Activated CD8-positive, alpha-beta memory T cell treated with anti-CD3 and anti-CD28 coated beads for 36 hours (primary cell): Measurements from ENCODE around the gene NAPA. TPM values are rescaled to one million over a fixed set of nuclear protein-coding genes. Genes with fewer than 3 reads are reported as not detected.
"Not testable (repeated sequence)": the region's sequence is repeated elsewhere in the genome, so short reads cannot be mapped to it uniquely, and the experiment has no call there.

Source experiments
- CTCF ChIA-PET: fragments of 350-600 bp; sonication (Branson Sonifier 250); formaldehyde crosslinking; loops from one replicate; lab custom pipeline; 2021; ENCODE audit warnings: antibody characterized with exemption; lab: Charles Lee
- POLR2A ChIA-PET: fragments of 350-600 bp; sonication (Branson Sonifier 250); formaldehyde crosslinking; loops from one replicate; lab custom pipeline; 2021; ENCODE audit warnings: antibody characterized with exemption; lab: Charles Lee
- total RNA-seq, 2 experiments: library from RNA; stranded (reverse); gene quantifications; one replicate each; pipeline ENCODE4 v1.2.3, GENCODE V29; 2021

NAPA gene
- total RNA-seq, 2 experiments from 2014 or later = 59.0 to 68.5 TPM

DNA sequence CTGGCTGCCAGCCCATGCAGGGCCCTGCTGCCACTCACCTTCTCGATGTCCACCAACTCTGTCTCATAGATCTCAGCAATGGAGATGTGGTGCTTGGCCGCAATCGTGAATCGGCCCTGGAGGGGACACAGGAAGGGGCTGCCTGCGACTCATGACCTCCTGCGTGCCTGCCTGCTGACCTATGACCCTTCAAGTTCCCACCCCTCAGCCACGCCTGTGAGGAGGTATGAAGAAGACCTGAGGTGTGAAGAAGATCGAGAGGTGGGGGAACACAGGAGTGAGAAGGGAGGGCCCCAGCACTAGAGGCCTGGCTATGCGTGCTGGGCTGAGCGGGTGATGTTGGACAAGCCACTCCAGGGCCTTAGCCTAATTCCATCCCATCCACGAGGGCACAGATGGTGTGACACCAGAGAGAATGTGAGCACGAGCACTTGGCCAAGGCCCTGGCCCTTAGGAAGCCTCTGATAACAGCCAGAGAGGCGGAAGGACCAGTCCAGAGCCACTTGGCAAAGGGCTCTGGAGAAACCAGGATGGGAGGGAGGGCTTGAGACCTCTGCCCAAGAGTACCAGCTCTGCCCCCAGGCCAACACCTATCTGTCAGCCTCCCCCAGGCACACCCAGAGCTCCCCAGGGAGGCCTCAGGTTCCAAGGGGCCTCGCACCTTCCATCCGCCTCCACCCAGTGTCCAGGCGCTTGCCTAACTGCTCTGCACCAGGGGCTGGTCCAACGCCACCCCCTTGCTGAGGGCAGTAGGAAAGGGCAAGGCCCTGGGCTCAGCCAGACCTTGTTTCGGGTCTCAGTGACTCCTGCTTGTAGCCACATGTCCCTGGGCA, 21.3 kb downstream of the NAPA start:
- POLR2A ChIA-PET = no interaction called here
- CTCF ChIA-PET = interaction anchor here (0.7 to 4.1 kb wide), 3 partner anchors 9 to 207 kb away, joined by 3 to 21 read pairs (median 3); partner anchors contain the start of gene KPTN

DNA sequence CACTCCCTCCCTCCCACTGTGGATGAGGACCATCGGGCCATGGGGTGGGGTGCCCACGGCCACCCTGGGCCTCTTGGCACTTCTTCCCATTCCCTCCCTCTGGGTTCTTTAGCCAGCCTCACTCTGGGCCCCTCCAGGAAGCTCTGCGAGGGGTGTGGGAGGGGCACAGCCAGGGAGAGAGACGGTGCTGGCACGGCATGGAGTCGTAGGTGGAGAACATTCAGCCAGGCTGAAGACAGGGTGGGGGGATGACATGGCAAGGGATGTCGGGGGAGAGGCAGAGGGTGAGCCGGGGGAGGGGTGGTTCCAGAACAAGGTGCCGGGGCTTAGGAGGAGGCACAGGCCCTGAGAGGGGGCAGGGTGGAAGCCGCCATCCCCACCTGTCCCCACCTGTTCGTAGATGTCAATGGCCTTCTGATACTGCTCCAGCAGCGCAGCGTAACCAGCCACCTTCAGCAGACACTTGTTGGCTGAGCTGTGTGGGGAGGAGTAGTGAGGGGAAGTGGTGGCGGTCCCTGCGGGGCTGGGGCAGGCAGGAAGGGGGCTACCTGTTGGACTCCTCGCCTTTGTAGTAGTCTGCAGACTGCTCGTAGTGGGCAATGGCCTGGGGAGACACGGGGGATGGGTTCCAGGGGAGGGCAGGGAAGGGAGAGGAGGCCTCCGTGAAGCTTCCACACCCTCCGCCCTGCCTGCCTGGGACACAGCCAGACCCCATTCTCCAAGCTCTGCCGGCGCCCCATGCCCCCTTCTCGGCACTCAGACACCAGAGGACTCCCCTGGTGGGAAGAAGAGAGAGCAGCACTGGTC, 22.1 kb downstream of the NAPA start:
- POLR2A ChIA-PET = no interaction called here
- CTCF ChIA-PET = no interaction called here

DNA sequence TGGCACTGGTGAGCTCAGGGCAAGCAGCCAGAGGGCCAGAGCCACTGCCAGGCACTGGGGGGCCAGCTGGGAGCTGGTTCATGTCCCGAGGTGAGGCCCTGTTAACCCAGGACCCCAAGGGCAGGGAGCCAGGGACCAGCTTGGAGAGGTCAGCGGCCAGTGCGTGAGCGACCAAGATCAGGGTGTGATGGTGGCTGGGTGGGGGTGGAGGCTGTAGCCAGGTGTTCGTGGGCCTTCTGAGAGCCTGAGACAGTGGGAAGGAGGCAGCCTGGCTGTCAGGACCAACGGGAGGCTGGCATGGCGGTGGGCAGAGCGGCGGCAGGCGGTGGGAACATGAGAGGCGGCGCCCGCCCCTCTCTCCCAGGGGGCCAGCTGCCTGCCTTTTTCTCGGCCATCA, 22.7 kb downstream of the NAPA start:
- ChIA-PET CTCF (no interaction called here), POLR2A (no interaction called here)

DNA sequence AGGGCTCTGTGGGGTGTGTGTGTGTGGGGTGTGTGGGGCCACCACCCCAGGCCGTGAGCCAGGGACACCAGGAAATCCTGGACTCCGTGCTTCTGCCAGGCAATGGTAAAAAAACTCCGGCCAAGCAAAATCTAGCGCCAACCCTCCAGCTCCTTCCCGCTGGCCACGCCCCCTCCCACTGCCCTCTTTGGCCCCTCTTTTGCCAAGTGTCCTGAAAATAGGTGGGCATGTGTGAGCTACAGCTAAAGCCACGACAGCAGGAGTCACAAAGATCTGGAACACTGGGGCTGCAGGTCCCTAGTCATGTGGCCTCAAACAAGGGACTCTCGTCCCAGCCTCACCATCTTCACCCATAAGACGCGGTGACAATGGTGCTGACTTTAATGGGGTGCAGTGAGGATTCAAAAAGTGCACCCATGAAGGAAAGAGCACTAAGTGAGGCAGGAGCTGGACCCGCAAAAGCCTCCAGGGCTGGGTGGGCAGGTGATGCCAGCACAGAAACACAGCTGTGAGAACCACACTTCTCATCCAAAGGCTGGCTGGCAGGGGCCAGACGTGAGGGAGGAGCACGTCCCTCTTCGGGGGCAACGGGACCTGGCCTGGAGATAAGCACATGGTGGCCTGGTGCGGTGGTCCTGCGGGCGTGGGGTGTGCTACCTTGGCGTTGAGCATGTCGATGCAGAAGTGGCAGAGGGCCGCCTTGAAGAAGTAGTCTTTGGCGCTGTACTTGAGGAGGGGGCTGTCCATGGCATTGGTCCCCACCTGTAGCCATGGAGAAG, 23.3 kb downstream of the NAPA start:
- CTCF ChIA-PET = no interaction called here

DNA sequence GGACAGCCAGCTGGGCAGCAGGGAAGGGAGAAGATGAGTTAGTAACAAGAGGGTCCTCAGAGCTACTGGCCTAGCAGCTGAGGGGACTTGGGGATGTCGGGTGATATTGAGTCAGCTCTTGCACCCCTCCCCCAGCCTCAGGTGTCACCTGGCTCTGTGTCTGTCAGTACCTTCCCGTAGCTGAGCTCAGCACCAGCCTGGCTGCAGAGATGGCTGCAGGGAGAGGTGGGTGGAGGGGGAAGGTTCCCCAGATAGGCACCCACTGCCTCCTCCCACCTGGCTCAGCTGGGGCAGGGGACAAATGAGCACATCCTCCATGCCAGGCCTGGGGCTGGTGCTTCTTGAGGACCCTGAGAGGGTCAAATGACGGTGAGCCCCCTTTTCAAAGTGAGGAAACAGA, 24.0 kb downstream of the NAPA start:
- CTCF ChIA-PET = no interaction called here
- POLR2A ChIA-PET = no interaction called here

More for the DNA sequence above, 23.3 kb downstream of the NAPA start:
- POLR2A ChIA-PET = no interaction called here

DNA sequence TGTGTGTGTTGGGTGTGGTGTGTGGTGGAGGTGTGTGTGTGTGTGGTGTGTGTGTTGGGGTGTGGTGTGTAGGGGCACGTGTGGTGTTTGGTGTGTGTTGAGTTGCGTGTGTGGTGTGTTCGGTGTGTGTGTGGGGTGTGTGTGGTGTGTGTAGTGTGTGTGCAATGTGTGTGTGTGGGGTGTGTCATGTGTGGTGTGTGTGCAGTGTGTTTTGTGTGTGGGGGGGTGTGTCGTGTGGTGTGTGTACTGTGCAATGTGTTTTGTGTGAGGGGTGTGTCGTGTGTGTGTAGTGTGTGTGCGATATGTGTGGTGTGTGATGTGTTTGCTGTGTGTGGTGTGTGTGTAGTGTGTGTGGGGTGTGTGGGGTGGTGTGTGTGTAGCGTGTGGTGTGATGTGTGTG, 24.8 kb downstream of the NAPA start:
- CTCF ChIA-PET = no interaction called here
- POLR2A ChIA-PET = no interaction called here

DNA sequence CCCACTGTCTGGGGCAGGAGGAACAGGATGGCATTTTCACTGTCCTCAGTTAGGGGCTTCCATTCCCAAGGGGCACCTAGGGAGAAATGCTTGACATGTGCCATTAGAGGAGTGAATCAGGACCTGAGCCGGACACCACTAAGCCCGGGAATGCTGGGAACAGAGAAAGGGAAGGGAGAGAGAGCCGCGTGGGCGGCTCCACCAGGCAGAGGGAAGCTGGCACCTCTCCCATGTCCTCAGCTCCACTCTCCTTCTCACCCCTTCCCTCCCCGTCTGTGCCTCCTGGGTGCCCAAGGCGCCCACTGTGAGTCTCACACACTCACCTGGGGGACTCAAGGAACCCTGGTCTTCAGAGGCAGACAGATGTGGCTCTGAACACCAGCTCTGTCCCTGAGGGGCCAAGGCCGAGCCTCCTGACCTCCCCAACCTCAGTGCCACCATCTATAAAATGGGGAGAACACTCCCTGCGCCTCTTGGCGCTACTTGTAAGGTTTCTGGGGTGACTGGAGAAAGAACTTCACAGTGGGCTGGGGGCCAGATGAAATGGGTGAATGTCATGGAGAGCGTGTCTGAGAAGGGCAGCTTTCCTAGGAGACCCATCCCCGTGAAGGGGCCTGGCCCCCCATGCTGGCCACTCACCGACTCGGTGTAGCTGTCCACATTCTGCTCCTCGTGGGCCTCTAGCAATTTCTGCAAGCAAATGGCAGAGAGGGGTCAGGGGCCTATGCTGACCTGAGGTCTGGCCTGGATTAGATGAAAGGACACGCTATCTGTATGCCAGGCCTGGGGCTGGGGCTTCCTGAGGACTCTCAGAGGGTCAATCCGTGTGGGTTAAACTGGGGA, 25.6 kb downstream of the NAPA start:
- ChIA-PET CTCF (interaction anchor here (0.6 to 1.0 kb wide), 2 partner anchors 17 to 52 kb away, joined by 3 read pairs; no protein-coding TSS in a partner anchor), POLR2A (no interaction called here)

DNA sequence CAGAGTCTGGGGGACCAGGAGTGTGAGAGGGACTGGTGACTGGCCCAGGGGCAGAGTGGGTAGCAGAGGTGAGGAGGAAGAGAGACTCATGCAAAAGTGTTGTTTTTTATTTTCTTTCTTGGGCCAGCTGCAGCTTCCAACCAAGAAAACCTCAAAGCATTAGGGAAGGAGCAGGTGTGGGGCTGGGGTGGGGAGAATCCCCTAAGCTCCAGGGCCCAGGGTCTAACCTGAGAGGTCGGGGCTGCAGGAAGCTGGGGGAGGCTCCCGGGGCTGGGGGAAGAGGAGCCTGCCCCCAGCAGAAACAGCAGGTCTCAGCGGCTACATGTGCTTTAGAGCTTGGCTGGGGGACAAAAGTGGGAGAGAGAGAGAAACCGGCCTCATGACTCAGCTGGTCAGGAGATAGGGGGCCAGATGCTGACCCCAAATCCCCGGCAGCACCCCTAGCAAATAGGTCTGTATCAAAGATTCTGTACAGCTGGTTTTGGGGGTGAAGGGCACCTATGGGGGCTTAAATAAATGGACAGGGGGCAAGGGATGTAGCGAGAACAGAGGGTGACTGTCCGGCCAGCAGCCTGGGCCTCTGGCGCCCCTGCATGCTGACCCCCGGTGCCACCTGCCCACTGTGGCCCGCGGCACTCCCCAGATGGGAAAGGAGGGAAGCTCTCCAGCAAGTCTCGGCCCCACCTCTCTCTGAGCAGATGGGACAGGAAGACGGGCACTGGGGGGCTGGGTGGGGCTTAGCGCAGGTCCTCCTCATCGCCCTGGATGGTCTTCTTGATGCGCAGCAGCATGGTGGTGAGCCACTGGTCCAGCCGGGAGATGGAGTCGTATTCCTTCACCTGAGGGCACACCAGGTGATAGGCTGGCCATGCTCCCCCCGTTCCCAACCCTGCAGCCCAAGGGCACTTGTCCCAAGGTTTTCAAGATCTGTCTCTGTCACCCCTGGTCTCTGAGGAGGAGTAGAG, 27.0 kb downstream of the NAPA start:
- POLR2A ChIA-PET = no interaction called here
- CTCF ChIA-PET = interaction anchor here (0.7 to 4.1 kb wide), 3 partner anchors 51 to 56 kb away, joined by 3 to 30 read pairs (median 3); no protein-coding TSS in a partner anchor

DNA sequence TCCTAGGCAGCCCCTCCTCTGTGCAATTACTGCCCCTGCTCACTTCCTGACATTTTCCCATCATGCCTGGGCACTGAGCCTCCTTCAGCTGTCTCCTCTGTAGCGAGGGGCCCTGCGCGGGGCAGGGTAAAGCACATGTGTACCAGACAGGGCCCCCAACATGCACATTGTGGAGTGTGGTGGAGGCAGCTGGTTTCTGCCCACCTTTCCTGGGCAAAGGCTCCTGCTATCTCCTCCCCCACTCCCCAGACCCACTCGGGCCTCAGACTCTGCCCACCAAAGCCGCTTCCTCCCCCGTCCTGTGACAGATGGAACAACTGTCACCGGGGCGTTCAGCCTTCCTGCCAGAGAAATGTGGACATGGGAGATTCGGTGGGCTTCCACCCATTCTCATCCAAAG, 28.0 kb downstream of the NAPA start:
- POLR2A ChIA-PET = no interaction called here
- CTCF ChIA-PET = interaction anchor here (0.7 to 4.1 kb wide), 3 partner anchors 9 to 55 kb away, joined by 3 to 30 read pairs (median 3); no protein-coding TSS in a partner anchor

DNA sequence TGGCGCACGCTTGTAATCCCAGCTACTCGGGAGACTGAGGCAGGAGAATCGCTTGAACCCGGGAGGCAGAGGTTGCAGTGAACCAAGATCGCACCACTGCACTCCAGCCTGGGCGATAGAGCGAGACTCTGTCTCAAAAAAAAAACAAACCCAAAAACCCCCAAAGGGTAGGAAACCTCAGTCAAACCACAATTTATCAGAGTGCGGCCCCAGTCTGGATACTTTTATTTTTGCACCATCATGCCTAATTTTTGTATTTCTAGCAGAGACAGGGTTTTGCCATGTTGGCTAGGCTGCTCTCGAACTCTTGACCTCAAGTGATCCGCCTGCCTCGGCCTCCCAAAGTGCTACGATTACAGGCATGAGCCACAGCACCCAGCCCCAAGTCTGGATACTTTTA, 28.6 kb downstream of the NAPA start:
- CTCF ChIA-PET = interaction anchor here (0.7 to 4.1 kb wide), 3 partner anchors 10 to 115 kb away, joined by 3 to 30 read pairs (median 3); no protein-coding TSS in a partner anchor
- POLR2A ChIA-PET = not testable (repeated sequence)

DNA sequence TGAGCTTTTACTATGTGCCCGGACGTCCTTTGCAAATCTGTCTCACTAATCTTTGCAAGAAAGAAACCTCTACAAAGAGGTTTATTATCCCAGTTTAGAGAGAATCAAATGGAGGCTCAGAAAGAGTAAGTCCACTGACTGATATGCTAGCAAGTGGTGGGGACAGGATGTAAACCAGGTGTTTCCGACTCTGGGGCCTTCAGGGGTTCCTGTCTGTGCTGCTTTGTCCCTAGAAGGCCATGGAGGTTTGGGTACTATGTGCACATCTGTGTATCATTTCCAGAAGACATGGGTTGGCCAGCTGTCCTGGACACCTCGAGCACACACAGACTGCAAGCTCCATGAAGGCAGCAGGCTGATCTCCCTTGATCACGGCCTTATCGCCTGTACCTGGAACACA, 29.7 kb downstream of the NAPA start:
- ChIA-PET CTCF (interaction anchor here (0.6 to 4.1 kb wide), 11 partner anchors 11 to 406 kb away, joined by 3 to 30 read pairs (median 4); partner anchors contain the start of genes DHX34, NAPA and SLC8A2), POLR2A (no interaction called here)

DNA sequence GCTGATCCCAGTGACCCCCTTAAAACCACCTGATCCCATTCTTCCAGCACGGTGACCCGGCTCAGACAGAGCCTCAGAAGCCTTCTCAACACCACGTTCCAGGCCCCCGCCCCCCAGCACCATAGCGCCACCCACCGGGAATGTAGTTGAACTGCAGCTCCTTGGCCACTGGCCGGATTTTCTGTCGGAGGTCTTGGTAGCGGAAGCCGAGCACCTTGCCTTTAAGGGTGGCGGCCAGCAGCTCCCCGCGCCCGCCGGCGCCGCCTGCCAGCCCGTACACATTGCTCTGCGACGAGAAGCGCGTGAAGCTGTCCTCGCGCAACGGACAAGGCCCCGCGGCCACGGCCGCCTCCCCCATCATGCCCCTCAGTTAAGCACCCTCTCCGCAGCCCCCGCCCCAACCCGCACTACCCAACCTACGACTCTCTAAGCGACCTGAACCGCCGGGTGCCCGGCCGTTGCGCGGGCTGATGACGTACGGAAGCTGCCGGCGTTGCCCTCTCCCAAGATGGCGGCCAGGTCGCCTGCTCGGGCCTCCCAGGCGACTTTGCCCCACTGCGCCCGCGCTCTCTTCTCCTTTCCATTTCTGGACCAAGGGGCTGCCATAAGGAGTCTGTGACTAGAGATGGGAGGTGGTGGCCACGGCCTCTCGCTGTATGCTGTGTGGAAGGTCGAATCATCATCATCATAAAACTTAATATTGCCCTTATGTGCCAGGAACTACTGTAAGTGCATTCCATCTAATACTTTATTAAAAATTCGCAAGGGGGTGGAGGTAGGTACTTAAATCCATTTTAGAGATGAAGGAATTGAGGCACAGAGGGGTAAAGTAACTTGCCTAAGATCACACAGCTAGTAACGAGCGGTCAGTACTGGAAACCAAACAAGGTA, 30.8 kb downstream of the NAPA start, which contains the start of gene KPTN:
Gene KPTN (minus strand): TSS at position 420 of the 891 bp plus-strand sequence. CDS start 59 bp downstream, at position 361.
- ChIA-PET POLR2A (interaction anchor here (0.7 to 1.2 kb wide), 2 partner anchors 30 to 32 kb away, joined by 4 to 7 read pairs; no protein-coding TSS in a partner anchor), CTCF (interaction anchor here (0.6 to 4.1 kb wide), 21 partner anchors 10 to 918 kb away, joined by 3 to 30 read pairs (median 4); partner anchors contain the start of genes NAPA and SLC8A2)

DNA sequence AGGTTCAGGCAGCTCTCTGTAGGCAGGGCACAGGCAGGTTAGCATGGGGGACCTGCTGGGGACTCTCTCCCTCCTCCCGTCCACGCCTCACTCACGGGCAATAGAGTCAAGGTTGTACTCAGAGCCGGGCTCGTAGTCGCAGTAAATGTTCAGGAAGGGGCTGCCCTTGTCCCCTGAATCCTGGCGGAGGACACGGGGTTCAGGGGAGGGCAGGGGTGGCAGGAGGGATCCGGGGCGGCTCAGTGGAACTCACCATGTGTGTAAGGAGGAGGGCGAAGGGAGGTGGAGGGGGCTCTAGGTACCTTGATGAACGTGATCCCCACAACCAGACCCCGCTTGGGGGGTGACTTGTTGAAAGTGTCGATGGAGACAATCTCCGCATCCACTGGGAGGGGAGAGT, 31.7 kb downstream of the NAPA start:
- ChIA-PET CTCF (interaction anchor here (0.6 to 4.1 kb wide), 9 partner anchors 10 to 919 kb away, joined by 3 to 30 read pairs (median 7); partner anchors contain the start of gene NAPA), POLR2A (interaction anchor here (0.7 to 1.2 kb wide), 2 partner anchors 31 to 33 kb away, joined by 4 to 7 read pairs; no protein-coding TSS in a partner anchor)

DNA sequence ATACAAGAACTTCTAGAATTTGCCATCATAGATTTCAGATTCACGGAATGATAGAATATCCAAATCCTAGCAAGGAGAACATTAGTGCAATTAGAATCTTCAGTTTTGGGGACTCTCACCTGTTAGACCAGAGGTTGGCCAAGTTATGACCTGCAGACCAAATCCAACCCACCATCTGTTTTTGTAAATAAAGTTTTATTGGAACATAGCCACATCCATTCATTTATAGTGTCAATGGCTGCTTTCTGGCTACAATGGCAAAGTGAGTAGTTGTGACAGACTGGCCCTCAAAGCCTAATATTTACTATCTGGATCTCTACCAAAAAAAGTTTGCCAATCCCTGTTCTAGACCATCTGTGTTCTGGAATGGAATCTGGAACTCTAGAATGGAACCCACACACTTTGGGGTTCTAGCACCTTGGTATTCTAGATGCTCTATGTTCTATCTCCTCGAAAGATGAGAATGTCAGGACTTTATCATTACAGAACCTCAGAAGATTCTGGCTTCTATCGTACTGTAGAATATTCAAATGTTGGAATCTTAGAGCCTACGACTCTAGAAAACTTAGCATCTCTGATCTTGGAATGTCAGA, 33.3 kb downstream of the NAPA start:
- POLR2A ChIA-PET = no interaction called here
- CTCF ChIA-PET = no interaction called here

DNA sequence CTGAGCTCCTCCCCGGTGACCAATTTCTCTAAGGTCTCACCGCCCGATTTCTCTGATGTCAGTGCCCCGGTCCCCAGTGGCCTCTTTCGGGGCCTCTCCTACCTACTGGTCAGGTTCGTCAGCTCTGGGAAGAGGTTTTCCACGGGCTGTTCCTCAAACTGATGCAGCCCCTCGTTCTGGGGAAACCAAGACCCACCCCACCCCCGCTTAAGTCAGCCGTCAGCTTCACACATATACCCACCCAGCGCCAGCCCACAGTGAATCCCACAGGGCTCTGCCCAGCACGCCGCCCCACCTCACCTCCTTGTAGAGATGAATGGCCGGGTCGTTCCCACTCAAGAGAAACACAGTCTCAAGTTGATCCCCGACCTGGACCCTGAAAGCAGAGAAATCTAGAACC, 34.2 kb downstream of the NAPA start:
- POLR2A ChIA-PET = no interaction called here
- CTCF ChIA-PET = no interaction called here
